Natural killer cell (primary cell): Measurements from ENCODE around the gene TMPRSS5. TPM values are rescaled to one million over a fixed set of nuclear protein-coding genes. Genes with fewer than 3 reads are reported as not detected.

ENCODE experiments used
- ATAC-seq, 3 donors: fragments of 150-1000 bp in 2 of 3; fragments of 200-7000 bp in 1 of 3; cut with Tn5 transposase; 1 replicate in 1 of 3; 2 replicates in 2 of 3; pipeline ENCODE4 v1.10.0; 2021; ENCODE audit warnings: mild to moderate bottlenecking in 2 of 3, moderate library complexity in 2 of 3
- DNase-seq, 2 donors: peaks; one replicate each; pipeline versions ENCODE4 v3.0.0 to v3.0.0-alpha.2; 2013 to 2021; ENCODE audit warnings: mixed read lengths in 1 of 2
- H3K27ac ChIP-seq: one replicate; pipeline ENCODE4 v1.5.1; 2013; ENCODE audit warnings: mild to moderate bottlenecking, low read length
- H3K27me3 ChIP-seq: one replicate; pipeline ENCODE4 v1.6.1; 2013; ENCODE audit warnings: low read length; ENCODE audit not compliant: control insufficient read depth, insufficient read depth
- H3K36me3 ChIP-seq: one replicate; pipeline ENCODE4 v1.6.1; 2013; ENCODE audit warnings: low read length; ENCODE audit not compliant: control insufficient read depth, insufficient read depth
- H3K4me1 ChIP-seq: one replicate; pipeline ENCODE4 v1.6.1; 2013; ENCODE audit warnings: low read length; ENCODE audit not compliant: control insufficient read depth, insufficient read depth
- H3K4me3 ChIP-seq: one replicate; pipeline ENCODE4 v1.5.1; 2013; ENCODE audit warnings: low read length
- H3K9me3 ChIP-seq: one replicate; pipeline ENCODE4 v1.6.1; 2013; ENCODE audit warnings: low read length; ENCODE audit not compliant: control insufficient read depth, insufficient read depth
- H3K27ac Mint-ChIP-seq, 2 donors: one replicate each; pipeline ENCODE4 v1.8.0; 2022; ENCODE audit warnings: mild to moderate bottlenecking in 2 of 2, mixed read lengths in 2 of 2, moderate library complexity in 1 of 2
- H3K27me3 Mint-ChIP-seq, 2 donors: one replicate each; pipeline ENCODE4 v1.8.0; 2022; ENCODE audit warnings: low read depth in 2 of 2, mixed read lengths in 2 of 2
- H3K36me3 Mint-ChIP-seq: one replicate; pipeline ENCODE4 v1.8.0; 2022; ENCODE audit warnings: mixed read lengths
- H3K4me1 Mint-ChIP-seq, 2 donors: one replicate each; pipeline ENCODE4 v1.8.0; 2022; ENCODE audit warnings: mixed read lengths in 2 of 2
- H3K4me3 Mint-ChIP-seq: one replicate; pipeline ENCODE4 v1.8.0; 2022; ENCODE audit warnings: mild to moderate bottlenecking, moderate library complexity, mixed read lengths
- H3K9me3 Mint-ChIP-seq, 2 donors: one replicate each; pipeline ENCODE4 v1.8.0; 2022; ENCODE audit warnings: mixed read lengths in 2 of 2
- CTCF ChIP-seq: fragments of 200-600 bp; IDR thresholded peaks from one replicate; pipeline ENCODE4 v1.8.0; 2022; ENCODE audit warnings: antibody characterized with exemption
- WGBS: methylation state at CpG from one replicate; pipeline ENCODE4 v1.1.7; 2013; ENCODE audit warnings: missing lambda C conversion rate; ENCODE audit not compliant: insufficient coverage; 5-methylcytosine and 5-hydroxymethylcytosine counted together
- intact Hi-C: fragments of 100-400 bp; cut with micrococcal nuclease; formaldehyde crosslinking; loops from one replicate; pipeline ENCODE4 v1.14.2; 2022
- total RNA-seq, 4 donors: library from RNA; stranded (reverse); fragments of 120-200 nt in 1 of 4; gene quantifications; one replicate each; pipeline versions ENCODE4 v1.2.3 to v1.2.4, GENCODE V29; 2013 to 2022

TMPRSS5 gene
- total RNA-seq, 3 donors from 2014 or later (not counting 1 experiment from before 2014, with no cell fraction given), result 0.60 to 2.2 (median 1.1) TPM

GRCh38 chr11:113677685-113678084 lies 28.4 kb downstream of the TMPRSS5 start:
- Histone ChIP-seq H3K4me1 (peaks cover 3% of the 10 kb centered on the region), H3K9me3 (no peaks in the 10 kb centered on the region), H3K27ac (no peak overlapping the region), H3K36me3 (no peaks in the 10 kb centered on the region), H3K27me3 (peaks cover 3% of the 10 kb centered on the region), H3K4me3 (no peak overlapping the region)
- Mint-ChIP-seq H3K4me3 (no peak overlapping the region), H3K36me3 (no peaks in the 10 kb centered on the region), H3K27ac (no peak overlapping the region), H3K9me3 (no peaks in the 10 kb centered on the region), H3K27me3 (peaks cover 8 to 20% of the 10 kb centered on the region in 2 donors), H3K4me1 (no peaks in the 10 kb centered on the region)
- intact Hi-C loops, result no loop called here
- TF ChIP-seq CTCF, result no peak
- 89% methylated on average over 5 of the region's 5 CpGs for WGBS
- ATAC-seq (no peak), DNase-seq (no peak)

DNA sequence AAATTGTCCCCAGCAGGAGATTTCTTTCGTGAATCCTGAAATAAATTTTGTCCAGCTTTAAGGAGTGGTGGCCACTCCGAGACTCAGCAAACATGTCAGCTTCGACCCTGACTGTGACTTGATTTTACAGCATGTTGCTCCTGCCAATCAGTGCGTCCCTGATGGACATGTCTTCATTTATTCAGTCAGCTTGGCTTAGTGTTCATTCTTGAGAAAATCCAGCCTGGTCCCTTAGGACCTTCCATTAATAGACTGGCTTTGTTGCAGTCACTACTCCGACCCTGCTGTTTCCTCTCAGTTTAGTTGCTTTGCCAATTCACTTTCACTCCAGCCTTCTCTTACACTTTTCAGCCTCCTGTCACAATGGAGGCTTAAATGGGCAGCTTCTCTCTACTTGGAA lies 30.5 kb downstream of the TMPRSS5 start:
- no peaks in the 10 kb centered on the region for H3K4me1 Mint-ChIP-seq
- H3K27ac Mint-ChIP-seq, result no peak overlapping the region
- H3K9me3 ChIP-seq, result no peaks in the 10 kb centered on the region
- no peak overlapping the region for H3K27ac ChIP-seq
- H3K36me3 Mint-ChIP-seq, result no peaks in the 10 kb centered on the region
- H3K27me3 Mint-ChIP-seq, result peaks cover 20 to 21% of the 10 kb centered on the region in 2 donors
- ATAC-seq (no peak), DNase-seq (no peak)
- TF ChIP-seq CTCF, result no peak
- no peak overlapping the region for H3K4me3 ChIP-seq
- no peak overlapping the region for H3K4me3 Mint-ChIP-seq
- WGBS, result 76% methylated on average over 5 of the region's 5 CpGs
- no peaks in the 10 kb centered on the region for H3K36me3 ChIP-seq
- H3K27me3 ChIP-seq, result peaks cover 3% of the 10 kb centered on the region
- H3K9me3 Mint-ChIP-seq, result no peaks in the 10 kb centered on the region
- H3K4me1 ChIP-seq, result peaks cover 3% of the 10 kb centered on the region
- intact Hi-C loops, result no loop called here

DNA sequence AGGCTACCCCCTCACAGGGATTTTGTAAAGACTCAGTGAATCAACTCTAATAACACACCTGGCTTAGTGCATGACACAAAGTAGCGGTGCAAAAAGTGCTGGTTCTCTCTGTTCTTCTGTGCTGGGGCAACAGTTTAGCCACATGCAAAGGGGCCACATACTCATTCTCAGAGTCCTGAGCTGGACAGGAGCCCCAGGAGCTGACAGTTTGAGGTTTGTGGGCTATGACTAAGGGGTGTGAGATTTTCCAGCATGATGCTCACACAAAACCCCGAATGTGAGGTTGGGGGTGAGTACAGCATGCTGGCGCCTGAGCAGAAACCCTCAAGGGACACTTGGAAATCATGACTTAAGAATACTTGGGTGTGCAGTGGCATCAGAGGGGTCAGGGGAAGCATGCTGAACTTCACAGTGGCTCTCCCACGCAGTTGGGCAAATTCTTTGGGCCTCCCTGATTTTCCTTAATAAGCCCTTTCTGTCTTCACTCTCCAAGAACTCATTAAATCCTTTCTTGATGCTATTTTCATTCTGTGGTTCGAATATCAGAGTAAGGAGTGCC lies 31.0 kb downstream of the TMPRSS5 start:
- H3K4me1 Mint-ChIP-seq, result no peaks in the 10 kb centered on the region
- H3K27me3 Mint-ChIP-seq, result peaks cover 19 to 21% of the 10 kb centered on the region in 2 donors
- no peak overlapping the region for H3K27ac ChIP-seq
- H3K4me3 ChIP-seq, result no peak overlapping the region
- 34% methylated on average over 5 of the region's 5 CpGs for WGBS
- H3K36me3 ChIP-seq, result no peaks in the 10 kb centered on the region
- ATAC-seq (peak in 2 of 3 donors; percentile 35 to 55), DNase-seq (no peak)
- no peak overlapping the region for H3K4me3 Mint-ChIP-seq
- intact Hi-C loops, result no loop called here
- no peak overlapping the region for H3K27ac Mint-ChIP-seq
- H3K9me3 Mint-ChIP-seq, result no peaks in the 10 kb centered on the region
- H3K36me3 Mint-ChIP-seq, result no peaks in the 10 kb centered on the region
- TF ChIP-seq CTCF, result no peak
- peaks cover 3% of the 10 kb centered on the region for H3K27me3 ChIP-seq
- no peaks in the 10 kb centered on the region for H3K9me3 ChIP-seq
- H3K4me1 ChIP-seq, result peaks cover 3% of the 10 kb centered on the region

DNA sequence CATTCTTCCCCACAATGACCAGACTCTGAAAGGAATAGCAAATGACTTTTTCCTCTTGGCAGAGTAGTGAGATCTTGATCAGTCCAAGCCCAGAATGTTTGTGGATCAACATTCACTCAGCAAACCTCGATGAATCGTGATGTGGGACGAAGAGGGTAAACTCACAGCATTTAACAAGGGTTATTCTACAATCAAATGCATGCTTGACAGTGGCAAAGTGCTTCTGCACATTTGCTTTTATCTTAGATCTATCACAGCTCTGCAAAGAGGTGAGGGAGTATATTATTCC lies 31.8 kb downstream of the TMPRSS5 start:
- no peak for TF ChIP-seq CTCF
- Mint-ChIP-seq H3K4me1 (no peaks in the 10 kb centered on the region), H3K27me3 (peaks cover 15 to 21% of the 10 kb centered on the region in 2 donors), H3K9me3 (no peaks in the 10 kb centered on the region), H3K4me3 (no peak overlapping the region), H3K27ac (no peak overlapping the region), H3K36me3 (no peaks in the 10 kb centered on the region)
- Histone ChIP-seq H3K4me1 (peaks cover 3% of the 10 kb centered on the region), H3K4me3 (no peak overlapping the region), H3K9me3 (no peaks in the 10 kb centered on the region), H3K27me3 (peaks cover 3% of the 10 kb centered on the region), H3K27ac (no peak overlapping the region), H3K36me3 (no peaks in the 10 kb centered on the region)
- WGBS, result 89% methylated on average over 3 of the region's 3 CpGs
- ATAC-seq, result no peak
- intact Hi-C loops, result no loop called here
- no peak for DNase-seq
